IPS-18a (cell line): Measurements from ENCODE around the gene SERINC3.

Source experiments
- H3K27ac ChIP-seq: one replicate; pipeline ENCODE4 v1.5.1; 2013; ENCODE audit warnings: low read length
- H3K27me3 ChIP-seq: one replicate; pipeline ENCODE4 v1.6.1; 2013; ENCODE audit warnings: mild to moderate bottlenecking, low read length; ENCODE audit not compliant: control insufficient read depth, insufficient read depth
- H3K36me3 ChIP-seq: one replicate; pipeline ENCODE4 v1.6.1; 2013; ENCODE audit warnings: low read depth, low read length; ENCODE audit not compliant: control insufficient read depth
- H3K4me1 ChIP-seq: one replicate; pipeline ENCODE4 v1.6.1; 2013; ENCODE audit warnings: low read depth, low read length; ENCODE audit not compliant: control insufficient read depth
- H3K4me3 ChIP-seq: one replicate; pipeline ENCODE4 v1.5.1; 2013; ENCODE audit warnings: low read length
- H3K9ac ChIP-seq: one replicate; pipeline ENCODE4 v1.6.1; 2013; ENCODE audit warnings: mild to moderate bottlenecking, low read length, moderate library complexity
- H3K9me3 ChIP-seq: one replicate; pipeline ENCODE4 v1.6.1; 2013; ENCODE audit warnings: low read depth, low read length; ENCODE audit not compliant: control insufficient read depth

The SERINC3 gene

DNA sequence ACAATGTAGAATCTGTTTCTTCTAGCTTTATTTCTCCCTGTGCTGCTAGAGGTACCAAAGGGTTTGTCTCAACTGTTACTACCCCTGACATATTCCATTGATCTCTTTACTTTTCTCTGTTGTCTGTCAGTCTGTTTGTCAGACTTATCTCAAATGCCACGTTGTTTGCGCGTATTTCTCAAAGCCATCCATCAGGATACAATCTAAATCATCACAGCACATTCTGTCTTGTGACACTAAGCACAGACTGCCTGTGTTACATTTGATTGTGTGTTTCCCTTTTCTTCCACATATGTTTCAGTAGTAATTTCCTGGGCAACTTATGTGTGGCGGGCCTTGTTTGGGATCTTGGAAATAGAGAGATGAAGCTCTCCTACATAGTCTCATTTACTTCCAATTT is 30.2 kb upstream of the SERINC3 start:
- Histone ChIP-seq H3K4me3 (no peak overlapping the region), H3K27me3 (no peaks in the 10 kb centered on the region), H3K27ac (no peak overlapping the region), H3K4me1 (no peaks in the 10 kb centered on the region), H3K9ac (no peak overlapping the region), H3K36me3 (no peaks in the 10 kb centered on the region), H3K9me3 (no peaks in the 10 kb centered on the region)

DNA sequence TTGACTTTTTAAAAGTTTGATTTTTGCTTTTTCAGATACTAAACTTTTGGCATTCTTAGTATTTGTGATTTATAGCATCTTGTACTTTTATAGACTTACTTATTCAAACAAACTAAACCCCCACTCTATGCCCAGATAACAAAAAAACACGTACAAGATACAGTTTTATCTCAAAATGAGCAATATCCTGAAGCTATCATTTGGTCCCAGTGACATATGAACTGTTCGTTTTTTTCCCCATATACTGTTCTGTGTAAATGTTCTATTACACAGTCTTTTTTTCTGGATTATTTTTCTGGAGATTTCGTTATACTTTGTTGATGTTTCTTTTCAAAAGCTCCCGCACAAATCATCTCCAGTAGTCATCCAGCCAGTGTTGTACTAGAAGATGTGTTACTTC is 27.3 kb upstream of the SERINC3 start:
- H3K27ac ChIP-seq: no peak overlapping the region

DNA sequence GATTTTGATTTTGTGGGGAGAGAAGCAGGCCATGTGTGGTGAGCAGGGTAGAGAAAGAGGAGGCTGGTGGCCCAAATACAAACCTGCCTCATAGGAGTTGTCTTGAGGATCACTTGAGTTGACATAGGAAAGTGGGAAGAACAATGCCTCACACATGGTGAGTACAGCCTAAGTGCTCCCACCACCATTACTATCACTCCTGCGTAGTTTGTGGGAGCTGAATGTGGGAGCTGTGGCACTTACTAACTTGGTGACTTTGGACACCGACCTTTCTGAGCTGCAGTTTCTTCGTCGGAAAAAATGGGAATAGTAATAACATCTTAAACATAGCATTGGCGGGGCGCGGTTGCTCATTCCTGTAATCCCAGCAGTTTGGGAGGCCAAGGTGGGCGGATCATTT is 25.5 kb upstream of the SERINC3 start:
- H3K27me3 ChIP-seq: no peaks in the 10 kb centered on the region
- no peak overlapping the region for H3K9ac ChIP-seq
- H3K36me3 ChIP-seq: no peaks in the 10 kb centered on the region
- H3K9me3 ChIP-seq: no peaks in the 10 kb centered on the region
- no peaks in the 10 kb centered on the region for H3K4me1 ChIP-seq
- H3K4me3 ChIP-seq: no peak overlapping the region
- no peak overlapping the region for H3K27ac ChIP-seq

More for the DNA sequence above, 27.3 kb upstream of the SERINC3 start:
- Histone ChIP-seq H3K27me3 (no peaks in the 10 kb centered on the region), H3K9ac (no peak overlapping the region), H3K9me3 (no peaks in the 10 kb centered on the region), H3K36me3 (no peaks in the 10 kb centered on the region), H3K4me1 (no peaks in the 10 kb centered on the region), H3K4me3 (no peak overlapping the region)

DNA sequence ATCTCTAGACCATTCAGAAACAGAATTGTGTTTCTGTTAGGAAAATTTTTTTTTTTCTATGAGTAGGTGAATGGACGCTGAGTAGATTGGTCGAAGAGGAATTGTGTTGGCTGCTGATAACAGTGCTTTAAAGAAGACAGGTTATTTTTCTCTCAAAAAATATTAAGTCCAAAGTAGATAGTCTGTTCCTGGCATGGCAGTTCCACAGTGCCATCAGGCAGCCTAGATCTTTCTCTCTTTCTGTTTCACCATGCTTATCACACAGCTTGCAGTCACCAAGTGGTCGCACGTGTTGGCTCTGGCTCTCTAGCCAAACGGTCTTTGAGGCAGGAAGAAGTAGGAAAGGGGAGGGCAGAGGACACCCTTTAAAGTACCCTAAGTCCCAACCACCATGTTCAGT is 22.4 kb upstream of the SERINC3 start:
- no peaks in the 10 kb centered on the region for H3K4me1 ChIP-seq
- H3K27me3 ChIP-seq: no peaks in the 10 kb centered on the region
- H3K9me3 ChIP-seq: no peaks in the 10 kb centered on the region
- H3K4me3 ChIP-seq: no peak overlapping the region
- H3K36me3 ChIP-seq: no peaks in the 10 kb centered on the region
- H3K9ac ChIP-seq: no peak overlapping the region
- H3K27ac ChIP-seq: no peak overlapping the region

DNA sequence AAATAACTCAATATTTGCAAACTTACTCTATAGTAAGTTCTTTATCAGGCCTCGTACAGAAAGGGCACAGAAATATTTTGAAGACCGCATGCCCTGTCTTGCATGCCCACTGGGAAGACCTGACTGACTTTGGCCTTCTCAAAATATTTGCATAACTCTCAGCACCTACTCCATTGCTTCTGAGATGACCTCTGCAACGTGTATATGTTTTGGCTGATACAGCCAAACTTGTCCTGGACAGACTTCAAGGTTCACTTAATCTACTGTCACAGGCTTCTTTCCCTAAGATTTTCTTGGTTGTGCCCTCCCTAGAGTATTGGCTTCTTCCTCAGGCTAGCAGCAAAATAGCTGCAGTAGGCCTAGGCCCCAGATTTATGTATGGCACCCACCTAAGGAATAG is 21.5 kb upstream of the SERINC3 start:
- Histone ChIP-seq H3K9me3 (no peaks in the 10 kb centered on the region), H3K36me3 (no peaks in the 10 kb centered on the region), H3K9ac (no peak overlapping the region)

DNA sequence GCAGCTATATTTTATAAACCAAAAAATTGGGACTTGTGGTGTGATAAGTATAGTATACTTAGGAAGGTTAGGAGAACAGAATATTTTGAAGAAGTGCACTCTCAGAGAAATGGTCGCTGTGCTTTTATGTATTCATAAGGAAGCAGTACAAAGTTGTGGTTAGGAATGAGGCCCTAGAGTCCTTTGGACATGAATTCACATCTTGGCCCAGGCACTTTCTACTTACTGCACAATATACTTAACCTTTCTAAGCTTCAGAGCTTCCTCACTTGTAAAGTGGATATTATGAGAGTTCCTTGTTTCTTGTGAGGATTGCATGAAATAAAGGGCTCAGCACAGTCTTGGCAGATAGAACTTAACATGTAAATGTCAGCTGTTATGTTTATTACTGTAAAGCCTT is 21.0 kb upstream of the SERINC3 start:
- Histone ChIP-seq H3K9me3 (no peaks in the 10 kb centered on the region), H3K27me3 (no peaks in the 10 kb centered on the region), H3K4me1 (no peaks in the 10 kb centered on the region), H3K9ac (no peak overlapping the region), H3K27ac (no peak overlapping the region), H3K36me3 (no peaks in the 10 kb centered on the region), H3K4me3 (no peak overlapping the region)

More for the DNA sequence above, 21.5 kb upstream of the SERINC3 start:
- no peaks in the 10 kb centered on the region for H3K4me1 ChIP-seq
- H3K27me3 ChIP-seq: no peaks in the 10 kb centered on the region
- H3K27ac ChIP-seq: no peak overlapping the region
- H3K4me3 ChIP-seq: no peak overlapping the region

DNA sequence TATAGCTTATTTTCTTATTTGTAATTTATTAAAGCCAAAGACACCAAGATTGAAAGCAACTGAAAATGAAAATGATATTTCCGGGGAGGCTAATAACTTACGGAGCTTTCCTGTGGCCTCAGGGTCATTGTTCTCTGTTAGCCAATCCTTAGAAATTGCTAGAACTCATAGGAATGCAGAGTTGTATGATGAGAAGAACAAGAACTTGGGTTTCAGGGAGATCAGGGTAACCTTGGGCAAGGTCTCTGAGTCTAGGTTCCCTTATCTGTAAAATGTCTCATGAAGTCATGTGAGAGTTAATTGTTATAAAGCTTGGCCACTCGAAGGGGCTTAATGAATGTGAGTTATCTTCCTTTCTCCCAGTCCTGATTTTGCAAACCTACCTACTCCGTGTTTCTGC is 20.1 kb upstream of the SERINC3 start:
- no peak overlapping the region for H3K9ac ChIP-seq
- no peaks in the 10 kb centered on the region for H3K36me3 ChIP-seq
- H3K4me1 ChIP-seq: no peaks in the 10 kb centered on the region
- no peak overlapping the region for H3K27ac ChIP-seq
- no peaks in the 10 kb centered on the region for H3K9me3 ChIP-seq
- no peaks in the 10 kb centered on the region for H3K27me3 ChIP-seq
- no peak overlapping the region for H3K4me3 ChIP-seq

DNA sequence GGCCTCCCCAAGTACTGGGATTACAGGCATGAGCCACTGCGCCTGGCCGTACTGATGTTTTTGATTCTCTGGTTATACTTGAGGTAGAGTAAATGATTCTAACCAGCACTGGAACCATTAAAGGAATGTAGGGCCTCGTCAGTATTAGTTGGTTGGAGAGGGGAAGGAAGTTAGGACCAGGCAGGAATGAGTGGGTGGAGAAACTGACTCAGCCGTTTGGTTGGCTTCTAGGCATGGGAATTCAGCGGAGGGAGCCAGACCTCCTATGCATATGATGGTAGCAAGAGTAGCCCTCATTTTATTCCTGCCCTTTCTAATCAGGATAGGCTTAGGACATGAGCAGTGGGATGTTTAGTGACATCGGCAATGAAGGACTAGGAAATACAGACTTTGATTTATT is 19.0 kb upstream of the SERINC3 start:
- Histone ChIP-seq H3K4me1 (no peaks in the 10 kb centered on the region), H3K4me3 (no peak overlapping the region), H3K9me3 (no peaks in the 10 kb centered on the region), H3K27ac (no peak overlapping the region), H3K36me3 (no peaks in the 10 kb centered on the region), H3K27me3 (no peaks in the 10 kb centered on the region), H3K9ac (no peak overlapping the region)

DNA sequence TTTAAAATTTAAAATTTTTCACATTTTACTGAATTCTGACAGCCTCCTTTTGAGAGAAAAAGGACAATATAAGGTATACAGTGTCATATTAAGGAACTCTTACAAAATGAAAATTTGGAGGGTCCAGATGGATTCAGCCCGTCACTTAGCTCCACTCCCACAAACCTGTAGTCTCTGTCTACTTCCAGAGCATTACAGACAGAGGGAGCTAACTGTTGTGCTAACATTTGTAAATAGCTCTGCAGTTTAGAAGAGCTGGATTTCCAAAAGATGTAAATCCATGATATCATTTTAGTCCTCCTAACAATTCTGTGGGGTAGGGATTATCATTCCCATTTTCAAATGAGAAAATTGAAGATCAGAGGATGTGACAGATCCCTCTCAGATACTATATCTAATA is 16.1 kb upstream of the SERINC3 start:
- H3K27ac ChIP-seq: no peak overlapping the region
- H3K4me1 ChIP-seq: no peaks in the 10 kb centered on the region
- H3K4me3 ChIP-seq: no peak overlapping the region
- no peaks in the 10 kb centered on the region for H3K27me3 ChIP-seq
- no peak overlapping the region for H3K9ac ChIP-seq
- H3K9me3 ChIP-seq: no peaks in the 10 kb centered on the region
- no peaks in the 10 kb centered on the region for H3K36me3 ChIP-seq

DNA sequence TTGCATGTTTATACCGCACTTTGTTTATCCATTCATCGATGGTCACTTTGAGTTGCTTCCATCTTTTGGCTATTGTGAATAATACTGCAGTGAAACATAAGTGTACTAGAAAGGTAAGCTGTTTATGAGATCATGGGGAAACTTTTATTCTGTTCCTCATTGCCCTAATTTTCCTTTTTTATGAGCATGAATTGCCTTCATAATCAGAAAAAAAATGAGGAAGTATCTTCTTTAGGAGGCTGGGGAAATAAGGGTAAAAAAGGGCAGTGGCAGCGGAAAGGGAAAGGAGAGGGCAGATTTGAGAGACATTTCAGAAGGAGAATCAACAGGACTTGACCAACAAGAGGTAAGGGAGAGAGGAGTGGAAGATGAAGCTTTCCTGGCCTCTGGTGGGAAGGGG is 14.3 kb upstream of the SERINC3 start:
- no peaks in the 10 kb centered on the region for H3K9me3 ChIP-seq
- no peak overlapping the region for H3K27ac ChIP-seq
- no peak overlapping the region for H3K4me3 ChIP-seq
- H3K27me3 ChIP-seq: no peaks in the 10 kb centered on the region
- H3K9ac ChIP-seq: no peak overlapping the region
- no peaks in the 10 kb centered on the region for H3K36me3 ChIP-seq
- H3K4me1 ChIP-seq: peaks cover 8% of the 10 kb centered on the region

DNA sequence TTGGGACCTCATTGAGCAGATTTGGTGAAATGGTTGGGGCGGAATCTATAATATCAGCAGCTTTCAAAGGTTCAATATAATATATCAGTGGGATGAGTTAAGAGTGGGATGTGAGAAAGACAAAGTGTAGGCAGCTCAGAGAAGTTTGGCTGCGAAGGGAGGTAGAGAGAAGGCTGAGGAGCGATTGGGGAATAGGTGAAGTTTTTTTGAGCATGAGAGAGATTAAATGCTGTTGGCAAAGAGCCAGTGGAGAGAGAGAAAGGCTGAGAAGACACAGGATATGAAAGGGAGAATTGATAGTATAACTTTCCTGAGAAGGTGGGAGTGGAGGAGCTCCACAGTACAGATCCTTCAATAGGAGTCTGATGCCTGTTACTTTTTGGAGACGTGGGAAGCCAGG is 12.1 kb upstream of the SERINC3 start:
- Histone ChIP-seq H3K27ac (no peak overlapping the region), H3K9me3 (no peaks in the 10 kb centered on the region), H3K9ac (no peak overlapping the region), H3K36me3 (no peaks in the 10 kb centered on the region), H3K4me1 (peaks cover 8% of the 10 kb centered on the region), H3K4me3 (no peak overlapping the region), H3K27me3 (no peaks in the 10 kb centered on the region)

DNA sequence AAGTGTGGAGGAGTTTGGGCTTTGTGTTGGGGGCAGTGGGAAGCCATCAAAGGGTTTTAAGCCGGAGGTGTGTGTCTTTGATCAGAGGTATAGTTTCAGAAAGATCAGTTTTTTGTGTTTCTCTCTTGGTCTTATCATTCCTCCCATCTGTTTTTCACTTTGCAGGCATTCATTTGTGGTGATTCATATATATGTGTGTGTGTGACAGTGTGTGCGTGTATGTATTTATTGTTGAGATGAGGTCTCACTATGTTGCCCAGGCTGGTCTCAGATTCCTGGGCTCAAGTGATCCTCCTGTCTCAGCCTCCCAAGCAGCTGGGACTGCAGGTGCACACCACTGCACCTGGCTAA is 11.1 kb upstream of the SERINC3 start:
- peak overlapping the region; percentile 84 for H3K4me3 ChIP-seq

More for the DNA sequence above, 11.1 kb upstream of the SERINC3 start:
- no peak overlapping the region for H3K27ac ChIP-seq
- H3K9ac ChIP-seq: no peak overlapping the region
- no peaks in the 10 kb centered on the region for H3K27me3 ChIP-seq
- no peaks in the 10 kb centered on the region for H3K9me3 ChIP-seq
- no peaks in the 10 kb centered on the region for H3K36me3 ChIP-seq
- H3K4me1 ChIP-seq: peaks cover 8% of the 10 kb centered on the region
